Measurements from ENCODE around the gene PDE4C. TPM values are rescaled to one million over a fixed set of nuclear protein-coding genes. Genes with fewer than 3 reads are reported as not detected.
A peak's percentile ranks its signal among the peaks of the same experiment; 100 is the strongest.

Gene PDE4C
- total and polyA plus RNA-seq, 10 of the 15 experiments (the other 5 are each of a cell fraction or from before 2014, with no cell fraction given) = 0.08 to 0.73 (median 0.34) TPM

DNA sequence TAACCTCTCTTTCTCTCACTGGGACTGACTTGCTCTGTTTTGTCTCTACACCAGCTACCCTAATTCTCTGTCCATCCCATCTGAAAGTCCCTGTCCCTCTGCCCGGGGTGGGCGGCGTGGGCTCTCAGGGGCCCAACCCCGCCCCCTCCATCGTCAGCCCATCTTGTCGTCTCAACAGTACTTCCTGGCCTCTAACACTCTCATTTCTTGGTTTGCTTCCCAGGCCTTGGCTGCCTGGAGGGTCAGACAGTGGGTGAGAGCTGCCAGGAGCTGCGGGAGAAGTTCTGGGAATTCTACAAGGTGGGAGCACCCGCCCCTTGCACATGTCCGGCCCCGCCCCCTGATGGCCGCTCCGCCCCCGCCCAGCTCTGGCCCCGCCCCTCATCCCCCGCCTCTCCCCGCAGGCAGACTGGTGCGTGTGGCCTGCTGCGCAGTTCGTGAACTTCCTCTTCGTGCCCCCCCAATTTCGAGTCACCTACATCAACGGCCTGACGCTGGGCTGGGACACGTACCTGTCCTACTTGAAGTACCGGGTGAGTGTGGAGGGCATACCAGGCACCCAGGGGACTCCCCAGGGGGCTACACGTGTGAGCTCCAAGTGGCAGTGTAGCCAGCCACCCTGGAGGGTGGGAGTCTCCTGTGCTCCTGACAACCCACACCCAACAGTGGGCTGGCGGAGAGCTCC is 31.5 kb downstream of the PDE4C start:
- TF ChIP-seq SP1 (IDR thresholded peaks at IDR 0.05; ENCODE audit: low read depth, low read length) (no peak), POLR2A (IDR thresholded peaks at IDR 0.05; ENCODE audit: low read depth, low read length) (peak; percentile 41; the same call in 1 of the 2 replicates), IRF4 (IDR thresholded peaks at IDR 0.05; ENCODE audit: low read depth, low read length) (no peak), NFYA (IDR thresholded peaks at IDR 0.05; ENCODE audit: borderline replicate concordance, low read depth, low read length) (no peak), POU2F2 (IDR thresholded peaks at IDR 0.05; ENCODE audit: borderline replicate concordance, low read depth, low read length) (no peak), YY1 (IDR thresholded peaks at IDR 0.05; ENCODE audit: low read depth, low read length) (0 out of 2 replicates have a peak, but pooled peaks have one; percentile 31), SMC3 (IDR thresholded peaks at IDR 0.05; ENCODE audit: borderline replicate concordance, low read length) (no peak), NFIC (IDR thresholded peaks at IDR 0.05; ENCODE audit: low read depth, low read length) (no peak), HDGF (IDR thresholded peaks at IDR 0.05) (peak; percentile 76), EGR1 (IDR thresholded peaks at IDR 0.05; ENCODE audit: borderline replicate concordance in 1 of 2, low read depth in 2 of 2, low read length in 2 of 2) (peak in 1 of 2 experiments; percentile 26; a peak in 1 of 3 replicates)
- TF ChIP-seq, protein P1, sequence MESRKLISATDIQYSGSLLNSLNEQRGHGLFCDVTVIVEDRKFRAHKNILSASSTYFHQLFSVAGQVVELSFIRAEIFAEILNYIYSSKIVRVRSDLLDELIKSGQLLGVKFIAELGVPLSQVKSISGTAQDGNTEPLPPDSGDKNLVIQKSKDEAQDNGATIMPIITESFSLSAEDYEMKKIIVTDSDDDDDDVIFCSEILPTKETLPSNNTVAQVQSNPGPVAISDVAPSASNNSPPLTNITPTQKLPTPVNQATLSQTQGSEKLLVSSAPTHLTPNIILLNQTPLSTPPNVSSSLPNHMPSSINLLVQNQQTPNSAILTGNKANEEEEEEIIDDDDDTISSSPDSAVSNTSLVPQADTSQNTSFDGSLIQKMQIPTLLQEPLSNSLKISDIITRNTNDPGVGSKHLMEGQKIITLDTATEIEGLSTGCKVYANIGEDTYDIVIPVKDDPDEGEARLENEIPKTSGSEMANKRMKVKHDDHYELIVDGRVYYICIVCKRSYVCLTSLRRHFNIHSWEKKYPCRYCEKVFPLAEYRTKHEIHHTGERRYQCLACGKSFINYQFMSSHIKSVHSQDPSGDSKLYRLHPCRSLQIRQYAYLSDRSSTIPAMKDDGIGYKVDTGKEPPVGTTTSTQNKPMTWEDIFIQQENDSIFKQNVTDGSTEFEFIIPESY (IDR thresholded peaks at IDR 0.05) = no peak
- TF ChIP-seq, protein P2, sequence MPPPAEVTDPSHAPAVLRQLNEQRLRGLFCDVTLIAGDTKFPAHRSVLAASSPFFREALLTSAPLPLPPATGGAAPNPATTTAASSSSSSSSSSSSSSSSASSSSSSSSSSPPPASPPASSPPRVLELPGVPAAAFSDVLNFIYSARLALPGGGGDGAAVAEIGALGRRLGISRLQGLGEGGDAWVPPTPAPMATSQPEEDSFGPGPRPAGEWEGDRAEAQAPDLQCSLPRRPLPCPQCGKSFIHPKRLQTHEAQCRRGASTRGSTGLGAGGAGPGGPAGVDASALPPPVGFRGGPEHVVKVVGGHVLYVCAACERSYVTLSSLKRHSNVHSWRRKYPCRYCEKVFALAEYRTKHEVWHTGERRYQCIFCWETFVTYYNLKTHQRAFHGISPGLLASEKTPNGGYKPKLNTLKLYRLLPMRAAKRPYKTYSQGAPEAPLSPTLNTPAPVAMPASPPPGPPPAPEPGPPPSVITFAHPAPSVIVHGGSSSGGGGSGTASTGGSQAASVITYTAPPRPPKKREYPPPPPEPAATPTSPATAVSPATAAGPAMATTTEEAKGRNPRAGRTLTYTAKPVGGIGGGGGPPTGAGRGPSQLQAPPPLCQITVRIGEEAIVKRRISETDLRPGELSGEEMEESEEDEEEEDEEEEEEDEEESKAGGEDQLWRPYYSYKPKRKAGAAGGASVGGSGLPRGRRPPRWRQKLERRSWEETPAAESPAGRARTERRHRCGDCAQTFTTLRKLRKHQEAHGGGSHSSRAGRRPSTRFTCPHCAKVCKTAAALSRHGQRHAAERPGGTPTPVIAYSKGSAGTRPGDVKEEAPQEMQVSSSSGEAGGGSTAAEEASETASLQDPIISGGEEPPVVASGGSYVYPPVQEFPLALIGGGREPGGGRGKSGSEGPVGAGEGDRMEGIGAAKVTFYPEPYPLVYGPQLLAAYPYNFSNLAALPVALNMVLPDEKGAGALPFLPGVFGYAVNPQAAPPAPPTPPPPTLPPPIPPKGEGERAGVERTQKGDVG (CRISPR knock-in tag; IDR thresholded peaks at IDR 0.05) = no peak
- peak overlapping the region; percentile 96 for H3K4me2 ChIP-seq (ENCODE audit: control insufficient read depth, insufficient read depth)
- peaks cover 11% of the 10 kb centered on the region for H3K4me1 ChIP-seq (ENCODE audit: control insufficient read depth, insufficient read depth, low read length)
- H3K27me3 ChIP-seq (replicated peaks in 1 of 2; ENCODE audit: control insufficient read depth in 2 of 2, insufficient read depth in 2 of 2, low read length in 1 of 2) = no peaks in the 10 kb centered on the region
- H3K9ac ChIP-seq (ENCODE audit: control insufficient read depth, insufficient read depth, low read length) = peak overlapping the region; percentile 69; the same call in 1 of the 2 replicates
- intact Hi-C loops (cut with micrococcal nuclease; ENCODE audit: unreplicated experiment) (no loop called here), in situ Hi-C loops (cut with MboI) (no loop called here)
- DNase-seq (ENCODE audit: low read depth, low spot score) (no peak), FAIRE-seq (no peak), ATAC-seq (peak; percentile 5; the same call in 2 of the 3 replicates)
- BruUV-seq (replicated peaks) = no TSS peak
- H3K79me2 ChIP-seq (ENCODE audit: control insufficient read depth, insufficient read depth, low read length) = peaks cover 5% of the 10 kb centered on the region
- peak overlapping the region; percentile 86 for H2AFZ ChIP-seq (ENCODE audit: control insufficient read depth, low read depth, low read length)
- CTCF ChIA-PET = interaction anchor here (0.9 to 3.8 kb wide), 5 partner anchors 10 to 85 kb away, joined by 3 to 30 read pairs (median 5); partner anchors contain the start of gene RAB3A
- POLR2A ChIA-PET = interaction anchor here (0.6 to 2.1 kb wide), 8 partner anchors 7 to 125 kb away, joined by 3 to 10 read pairs (median 4); partner anchors contain the start of gene RAB3A
- peaks cover 5 to 17% of the 10 kb centered on the region in 2 experiments; a peak in 3 of 4 replicates for H3K36me3 ChIP-seq (ENCODE audit: control insufficient read depth in 2 of 2, insufficient read depth in 2 of 2, low read length in 1 of 2)
- peak overlapping the region; percentile 79 for H3K4me3 ChIP-seq
- RAD21 ChIA-PET (ENCODE audit: unreplicated experiment) = interaction anchor here (0.6 to 4.5 kb wide), 8 partner anchors 10 to 101 kb away, joined by 3 to 29 read pairs (median 3); no protein-coding TSS in a partner anchor
- no peaks in the 10 kb centered on the region for H3K9me3 ChIP-seq (replicated peaks; ENCODE audit: control insufficient read depth, insufficient read depth, low read length)
- H3K27ac ChIP-seq (ENCODE audit: control insufficient read depth, insufficient read depth) = no peak overlapping the region
- H4K20me1 ChIP-seq (ENCODE audit: control insufficient read depth, insufficient read depth) = no peaks in the 10 kb centered on the region
- SMC1A ChIA-PET (ENCODE audit: uncharacterized antibody, unreplicated experiment) = interaction anchor here (1.2 to 1.7 kb wide), 5 partner anchors 9 to 110 kb away, joined by 3 to 5 read pairs (median 4); partner anchors contain the start of gene RAB3A
- WGBS (ENCODE audit: insufficient coverage, insufficient replicate concordance, low lambda C conversion rate, missing lambda C conversion rate) = 5% methylated on average over 27 of the region's 27 CpGs
